HepG2 (cell line): Measurements from ENCODE around the gene USF1. TPM values are rescaled to one million over a fixed set of nuclear protein-coding genes. Genes with fewer than 3 reads are reported as not detected.

ENCODE experiments used
- ATAC-seq: fragments of 200-7000 bp; cut with Tn5 transposase; 3 replicates; pipeline ENCODE4 v1.9.1; 2020; ENCODE audit warnings: mild to moderate bottlenecking, moderate library complexity
- BruUV-seq: library from RNA; stranded (reverse); fragments of 400-500 nt; replicated peaks from 2 replicates; lab custom pipeline; 2021; lab: Mats Ljungman, UMichigan
- CTCF ChIA-PET: fragments of 300-600 bp; formaldehyde crosslinking; extraction: SDS; loops from one replicate; lab custom pipeline; 2021; ENCODE audit warnings: low total read pairs, inconsistent platforms, low intra/inter-chr PET ratio; lab: Yijun Ruan, JAX
- POLR2A ChIA-PET: fragments of 350-600 bp; sonication (Branson Sonifier 250); formaldehyde crosslinking; loops from one replicate; lab custom pipeline; 2020; ENCODE audit warnings: antibody characterized with exemption, inconsistent platforms; lab: Yijun Ruan, JAX
- DNase-seq: peaks from one replicate; pipeline ENCODE4 v3.0.0-alpha.2; 2015; ENCODE audit warnings: low spot score
- FAIRE-seq: peaks from 3 replicates; lab custom pipeline; 2011; peaks lifted over from hg19 to GRCh38; lab: Jason Lieb, UNC
- H2AFZ ChIP-seq: one replicate; pipeline ENCODE4 v1.6.1; 2011; ENCODE audit warnings: low read length, inconsistent platforms
- H3K27ac ChIP-seq: fragments of 300-600 bp; 3 replicates; pipeline ENCODE4 v1.8.0; 2011; ENCODE audit warnings: mixed run types, mild to moderate bottlenecking, mixed read lengths, low read length, inconsistent platforms; ENCODE audit not compliant: insufficient read depth; ENCODE audit errors: extremely low read length
- H3K27me3 ChIP-seq, 2 experiments: fragments of 200-600 bp in 1 of 2; 2 replicates in 1 of 2; 3 replicates in 1 of 2; pipeline versions ENCODE4 v1.6.0 to v1.8.0; 2011; ENCODE audit warnings: low read length in 2 of 2, mild to moderate bottlenecking in 2 of 2, moderate library complexity in 2 of 2, inconsistent platforms in 1 of 2; ENCODE audit not compliant: insufficient read depth in 2 of 2, control insufficient read depth in 1 of 2
- H3K36me3 ChIP-seq, 2 experiments: fragments of 200-600 bp in 1 of 2; replicated peaks in 1 of 2; 2 replicates in 1 of 2; 3 replicates in 1 of 2; pipeline versions ENCODE4 v1.5.1 to v1.8.0; 2011; ENCODE audit warnings: low read length in 2 of 2, inconsistent platforms in 1 of 2; ENCODE audit not compliant: insufficient read depth in 2 of 2, control insufficient read depth in 1 of 2
- H3K4me1 ChIP-seq: 2 replicates; pipeline ENCODE4 v1.5.1; 2012; ENCODE audit warnings: low read length, inconsistent platforms; ENCODE audit not compliant: insufficient read depth
- H3K4me2 ChIP-seq: 2 replicates; pipeline ENCODE4 v1.6.0; 2011; ENCODE audit warnings: low read depth, low read length, inconsistent platforms
- H3K4me3 ChIP-seq, 3 experiments: fragments of 200-600 bp in 1 of 3; sonication (generic), shearing (Covaris generic) in 1 of 3; replicated peaks in 1 of 3; 2 replicates each; pipeline ENCODE4 v1.5.1; 2011 to 2016; ENCODE audit warnings: low read length in 3 of 3, inconsistent platforms in 2 of 3, low read depth in 2 of 3, mild to moderate bottlenecking in 2 of 3, control low read depth in 1 of 3, mixed read lengths in 1 of 3; ENCODE audit not compliant: insufficient read depth in 1 of 3
- H3K79me2 ChIP-seq: one replicate; pipeline ENCODE4 v1.6.1; 2011; ENCODE audit warnings: low read length, inconsistent platforms; ENCODE audit not compliant: insufficient read depth
- H3K9ac ChIP-seq: 2 replicates; pipeline ENCODE4 v1.6.0; 2011; ENCODE audit warnings: mild to moderate bottlenecking, low read depth, low read length, inconsistent platforms; ENCODE audit not compliant: insufficient read depth
- H3K9me3 ChIP-seq: 2 replicates; pipeline ENCODE4 v1.5.1; 2012; ENCODE audit warnings: mild to moderate bottlenecking, low read length
- H4K20me1 ChIP-seq: 2 replicates; pipeline ENCODE4 v1.6.0; 2011; ENCODE audit warnings: inconsistent platforms, mild to moderate bottlenecking, low read length, moderate library complexity; ENCODE audit not compliant: insufficient read depth
- FOXK1 ChIP-seq: sonication (generic); formaldehyde crosslinking; IDR thresholded peaks from 2 replicates; pipeline ENCODE4 v1.4.0; 2020; ENCODE audit warnings: low read depth, missing genetic modification reagents, borderline replicate concordance
- HMG20B ChIP-seq: conservative IDR thresholded peaks from 2 replicates; pipeline ENCODE4 v1.6.1; 2016; ENCODE audit warnings: missing genetic modification reagents, missing compliant biosample characterization
- HNF4A ChIP-seq: sonication (generic); formaldehyde crosslinking; IDR thresholded peaks from 2 replicates; pipeline ENCODE4 v1.4.0; 2020; ENCODE audit warnings: missing genetic modification reagents
- NR2F2 ChIP-seq: IDR thresholded peaks from 2 replicates; pipeline ENCODE4 v1.6.1; 2012; ENCODE audit warnings: low read depth, inconsistent platforms, borderline replicate concordance
- SMYD3 ChIP-seq: sonication (generic); formaldehyde crosslinking; IDR thresholded peaks from 2 replicates; pipeline ENCODE4 v1.8.1; 2023; ENCODE audit warnings: mild to moderate bottlenecking, missing genetic modification reagents
- TBP ChIP-seq: sonication (generic); formaldehyde crosslinking; IDR thresholded peaks from 2 replicates; pipeline ENCODE4 v1.5.0; 2020; ENCODE audit warnings: missing genetic modification reagents
- ZBTB21 ChIP-seq: sonication (generic); formaldehyde crosslinking; IDR thresholded peaks from 2 replicates; pipeline ENCODE4 v1.4.0; 2020; ENCODE audit warnings: missing genetic modification reagents
- ZNF138 ChIP-seq: sonication (generic); formaldehyde crosslinking; IDR thresholded peaks from 2 replicates; pipeline ENCODE4 v1.5.0; 2020; ENCODE audit warnings: mild to moderate bottlenecking, low read depth, missing genetic modification reagents
- WGBS: methylation state at CpG from one replicate; pipeline ENCODE4 v1.1.6; 2017; ENCODE audit warnings: low lambda C conversion rate; 5-methylcytosine and 5-hydroxymethylcytosine counted together
- in situ Hi-C: cut with HindIII; loops from 2 replicates; pipeline ENCODE4 v1.10.0; 2017; ENCODE audit warnings: low pct_unique_long_range_greater_than_20kb; ENCODE audit not compliant: extremely low pct_ligation_motif_present
- intact Hi-C: fragments of 100-400 bp; cut with micrococcal nuclease; formaldehyde crosslinking; loops from one replicate; pipeline ENCODE4 v1.10.0; 2022; ENCODE audit not compliant: unreplicated experiment
- polyA plus RNA-seq, 8 experiments: library from polyadenylated mRNA; depleted of rRNA in 3 of 8; stranded (reverse) in 7 of 8; unstranded in 1 of 8; fragments of >200 nt; fragmentation: Illumina TruSeq in 4 of 8; extraction: Trizol in 4 of 8; gene quantifications; 2 replicates each; pipeline versions ENCODE4 v1.2.1 to v1.2.3, GENCODE V29; 2011 to 2016; ENCODE audit warnings: low read depth in 4 of 8, missing spikeins in 1 of 8, mixed read lengths in 1 of 8; ENCODE audit not compliant: insufficient read depth in 1 of 8
- total RNA-seq, 5 experiments: library from RNA; depleted of rRNA; stranded (reverse); fragments of >200 nt; fragmentation: Illumina TruSeq; extraction: Trizol; gene quantifications; 2 replicates each; pipeline ENCODE4 v1.2.3, GENCODE V29; 2016; ENCODE audit warnings: low read depth in 1 of 5

The USF1 gene
- total and polyA plus RNA-seq, 2 of the 13 experiments (the other 11 are each of a cell fraction or from before 2014, with no cell fraction given) = 26.9 to 39.4 TPM

DNA sequence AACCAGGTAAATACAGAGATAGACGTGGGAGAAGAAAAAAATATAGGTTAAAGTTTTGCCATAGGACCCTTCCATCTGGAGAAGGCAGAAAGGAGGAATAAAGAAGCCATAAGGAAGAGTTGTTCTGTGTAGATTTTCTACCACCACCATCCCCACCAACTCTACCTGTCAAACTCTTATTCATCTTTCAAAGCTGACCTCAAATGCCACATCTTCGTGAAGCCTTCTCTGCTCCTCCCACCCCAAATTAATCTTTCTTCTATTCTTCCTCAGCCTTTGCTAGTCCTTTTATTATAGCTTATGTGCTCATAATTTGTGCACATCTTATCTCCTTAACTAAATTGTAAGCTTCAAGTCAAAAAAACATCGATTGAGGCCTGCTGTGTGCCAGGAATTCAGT lies 44.8 kb upstream of the USF1 start:
- Histone ChIP-seq H3K27ac (no peak overlapping the region), H3K27me3 (peaks cover 3 to 42% of the 10 kb centered on the region in 2 experiments; a peak in 3 of 5 replicates), H3K4me2 (no peak overlapping the region), H2AFZ (no peak overlapping the region), H4K20me1 (no peaks in the 10 kb centered on the region), H3K79me2 (no peaks in the 10 kb centered on the region), H3K9me3 (no peaks in the 10 kb centered on the region), H3K4me1 (peaks cover 21% of the 10 kb centered on the region), H3K4me3 (no peak overlapping the region), H3K9ac (no peak overlapping the region), H3K36me3 (no peaks in the 10 kb centered on the region)
- ChIA-PET CTCF (no interaction called here), POLR2A (no interaction called here)
- TF ChIP-seq FOXK1 = no peak
- FAIRE-seq (no peak), ATAC-seq (no peak), DNase-seq (no peak)
- BruUV-seq = no TSS peak
- intact Hi-C loops (no loop called here), in situ Hi-C loops (loop anchor here (10.0 kb wide), 1 partner anchor 96 kb away; no protein-coding TSS in a partner anchor)
- WGBS = 12% methylated on average over 3 of the region's 3 CpGs

DNA sequence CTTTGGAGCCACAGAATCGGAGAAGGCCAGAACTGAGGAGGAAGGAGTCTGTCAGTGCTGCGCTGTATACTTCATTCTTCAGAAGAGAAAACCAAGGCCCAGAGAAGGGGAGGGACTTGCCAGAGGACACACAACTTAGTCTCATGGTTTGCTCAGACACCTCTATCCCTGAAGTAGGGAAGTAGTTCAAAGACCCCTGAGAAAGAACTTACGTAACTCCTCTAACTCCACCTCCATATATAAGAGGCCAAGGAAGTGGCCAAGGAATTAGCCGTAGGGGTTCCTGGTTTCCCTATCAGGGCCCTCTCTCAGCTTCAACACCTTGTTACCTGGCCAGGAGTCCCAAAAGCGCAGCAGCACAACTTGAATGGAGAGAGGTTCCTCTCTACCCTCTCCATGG lies 44.2 kb upstream of the USF1 start:
- no peaks in the 10 kb centered on the region for H4K20me1 ChIP-seq
- ChIA-PET POLR2A (no interaction called here), CTCF (no interaction called here)
- H3K4me2 ChIP-seq = no peak overlapping the region
- intact Hi-C loops (no loop called here), in situ Hi-C loops (loop anchor here (10.0 kb wide), 1 partner anchor 95 kb away; no protein-coding TSS in a partner anchor)
- H3K4me3 ChIP-seq = no peak overlapping the region
- H3K9ac ChIP-seq = no peak overlapping the region
- DNase-seq = no peak
- BruUV-seq = no TSS peak
- no peak overlapping the region for H2AFZ ChIP-seq
- no peak for TF ChIP-seq SMYD3 (CRISPR knock-in tag)
- TF ChIP-seq ZNF138 (CRISPR knock-in tag) = no peak
- TF ChIP-seq NR2F2 = no peak
- TF ChIP-seq HMG20B (CRISPR knock-in tag) = no peak
- no peak for TF ChIP-seq ZBTB21 (CRISPR knock-in tag)
- TF ChIP-seq TBP (CRISPR knock-in tag) = no peak
- no peak for TF ChIP-seq HNF4A (CRISPR knock-in tag)
- no peak for FAIRE-seq
- H3K9me3 ChIP-seq = no peaks in the 10 kb centered on the region
- H3K79me2 ChIP-seq = no peaks in the 10 kb centered on the region
- H3K27ac ChIP-seq = no peak overlapping the region
- ATAC-seq = no peak
- 82% methylated on average over 4 of the region's 5 CpGs for WGBS
- H3K27me3 ChIP-seq = peaks cover 3 to 40% of the 10 kb centered on the region in 2 experiments; a peak in 3 of 5 replicates
- no peaks in the 10 kb centered on the region for H3K36me3 ChIP-seq
- peaks cover 28% of the 10 kb centered on the region for H3K4me1 ChIP-seq
